Spleen (tissue), 11 donors: ENCODE data around the gene VPS4B. TPM values are rescaled to one million over a fixed set of nuclear protein-coding genes. Genes with fewer than 3 reads are reported as not detected.

ENCODE experiments used
- DNase-seq: peaks from one replicate; pipeline ENCODE4 v3.0.0-alpha.2; 2020
- H3K27ac ChIP-seq, 8 donors: fragments of 200-600 bp; sonication (generic) in 7 of 8; 1 replicate in 4 of 8; 2 replicates in 4 of 8; pipeline versions ENCODE4 v1.5.0 to v1.8.0; 2016 to 2021; ENCODE audit warnings: inconsistent platforms in 4 of 8, mild to moderate bottlenecking in 4 of 8, moderate library complexity in 1 of 8
- H3K27me3 ChIP-seq, 7 donors: fragments of 200-600 bp; sonication (generic) in 6 of 7; replicated peaks in 1 of 7; 1 replicate in 4 of 7; 2 replicates in 3 of 7; pipeline versions ENCODE4 v1.5.0 to v1.8.0; 2016 to 2021; ENCODE audit warnings: inconsistent platforms in 3 of 7, mild to moderate bottlenecking in 1 of 7
- H3K36me3 ChIP-seq, 6 donors: fragments of 200-600 bp; sonication (generic) in 5 of 6; 1 replicate in 4 of 6; 2 replicates in 2 of 6; pipeline versions ENCODE4 v1.5.0 to v1.8.0; 2016 to 2021; ENCODE audit warnings: inconsistent platforms in 2 of 6
- H3K4me1 ChIP-seq, 6 donors: fragments of 200-600 bp; sonication (generic) in 5 of 6; 1 replicate in 3 of 6; 2 replicates in 3 of 6; pipeline versions ENCODE4 v1.5.0 to v1.8.0; 2016 to 2021; ENCODE audit warnings: inconsistent platforms in 3 of 6
- H3K4me3 ChIP-seq, 8 donors: fragments of 200-600 bp; sonication (generic) in 7 of 8; 1 replicate in 4 of 8; 2 replicates in 4 of 8; pipeline versions ENCODE4 v1.5.0 to v1.8.0; 2016 to 2021; ENCODE audit warnings: inconsistent platforms in 4 of 8, mild to moderate bottlenecking in 4 of 8, moderate library complexity in 2 of 8
- H3K9me3 ChIP-seq, 8 donors: fragments of 200-600 bp; sonication (generic) in 7 of 8; 1 replicate in 4 of 8; 2 replicates in 4 of 8; pipeline versions ENCODE4 v1.5.0 to v1.8.0; 2016 to 2021; ENCODE audit warnings: inconsistent platforms in 4 of 8
- CTCF ChIP-seq, 11 experiments: fragments of 200-600 bp in 7 of 11; fragments of 450-650 bp in 4 of 11; sonication (generic) in 4 of 11; IDR thresholded peaks in 8 of 11; conservative IDR thresholded peaks in 3 of 11; 1 replicate in 7 of 11; 2 replicates in 4 of 11; pipeline versions ENCODE4 v1.4.0 to v1.8.0; 2016 to 2021; ENCODE audit warnings: antibody characterized with exemption in 11 of 11, inconsistent platforms in 4 of 11, mild to moderate bottlenecking in 1 of 11
- POLR2A ChIP-seq, 3 donors: fragments of 450-650 bp; IDR thresholded peaks; one replicate each; pipeline ENCODE4 v1.5.1; 2017; ENCODE audit warnings: antibody characterized with exemption in 3 of 3, mild to moderate bottlenecking in 1 of 3
- POLR2AphosphoS5 ChIP-seq, 3 donors: sonication (generic); formaldehyde crosslinking; IDR thresholded peaks; one replicate each; pipeline ENCODE4 v1.5.1; 2017; ENCODE audit warnings: antibody characterized with exemption in 3 of 3
- WGBS, 5 donors: extraction: QIAGEN DNeasy Blood & Tissue Kit in 3 of 5; methylation state at CpG; one replicate each; pipeline versions ENCODE4 v1.1.5 to v1.1.7; 2013 to 2018; 5-methylcytosine and 5-hydroxymethylcytosine counted together
- intact Hi-C: fragments of 100-400 bp; cut with DNase I; formaldehyde crosslinking; loops from one replicate; pipeline ENCODE4 v1.15.0; 2023; ENCODE audit warnings: low total_unique reads
- polyA plus RNA-seq, 3 donors: library from polyadenylated mRNA; stranded (reverse); fragments of 200-250 nt; gene quantifications; one replicate each; pipeline ENCODE4 v1.2.1, GENCODE V29; 2013
- total RNA-seq, 7 donors: library from RNA; depleted of rRNA in 3 of 7; stranded (reverse); fragments of >200 nt in 3 of 7; fragmentation: NEBNext Ultra II Directional in 4 of 7; extraction: Animal tissue kit (Norgen Biotek cat#: 25700) in 4 of 7; gene quantifications; one replicate each; pipeline versions ENCODE4 v1.1.0 to v1.2.1, GENCODE V29; 2016 to 2021
- donor health status: healthy with polysubstance abuse.
- donor health status: DM: no; HTN: no; CAD: no; lungs with moderate emphysema.
- donor health status: DM: no; HTN: no; CAD: no.
- donor health status: Bipolar disorder and iron deficiency.
- donor health status: healthy.
- donor health status: DM: no; HTN: no; CAD: no.
- donor health status: DM: yes; HTN: yes; CAD: no.

VPS4B gene
- total and polyA plus RNA-seq, 10 donors = 11.1 to 69.4 (median 48.0) TPM

DNA sequence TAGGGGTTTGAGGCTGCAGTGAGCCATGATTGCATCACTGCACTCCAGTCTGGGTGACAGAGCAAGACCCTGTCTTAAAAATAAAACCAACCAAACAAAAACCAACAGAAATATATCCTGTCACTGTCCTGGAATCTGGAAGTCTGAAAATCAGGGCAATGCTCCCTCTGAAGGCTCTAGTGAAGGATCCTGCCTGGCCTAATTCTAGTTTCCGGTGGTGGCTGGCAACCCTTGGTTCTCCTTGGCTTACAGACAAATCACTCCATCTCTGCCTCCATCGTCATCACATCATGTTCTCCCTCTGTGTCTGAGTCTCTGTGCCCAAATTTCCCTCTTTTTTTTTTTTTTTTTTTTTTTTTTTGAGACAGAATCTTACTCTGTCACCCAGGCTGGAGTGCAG, 15.9 kb upstream of the VPS4B start:
- Histone ChIP-seq H3K27ac (no peak overlapping the region), H3K4me3 (no peak overlapping the region), H3K4me1 (peaks cover 0 to 14% (median 5%) of the 10 kb centered on the region in 6 donors), H3K9me3 (no peaks in the 10 kb centered on the region), H3K27me3 (no peaks in the 10 kb centered on the region), H3K36me3 (no peaks in the 10 kb centered on the region)
- 73 to 95% (median 86%) methylated on average over 2 of the region's 2 CpGs for WGBS, 5 donors
- no peak for DNase-seq
- intact Hi-C loops = loop anchor here (5.0 to 10.0 kb wide), 2 partner anchors 91 to 313 kb away; no protein-coding TSS in a partner anchor
- TF ChIP-seq POLR2A (IDR thresholded peaks at IDR 0.05) = no peak
- TF ChIP-seq CTCF (IDR thresholded peaks at IDR 0.05 in 8 of 11, conservative IDR thresholded peaks at IDR 0.05 in 3 of 11) = no peak
- no peak for TF ChIP-seq POLR2AphosphoS5 (IDR thresholded peaks at IDR 0.05)

DNA sequence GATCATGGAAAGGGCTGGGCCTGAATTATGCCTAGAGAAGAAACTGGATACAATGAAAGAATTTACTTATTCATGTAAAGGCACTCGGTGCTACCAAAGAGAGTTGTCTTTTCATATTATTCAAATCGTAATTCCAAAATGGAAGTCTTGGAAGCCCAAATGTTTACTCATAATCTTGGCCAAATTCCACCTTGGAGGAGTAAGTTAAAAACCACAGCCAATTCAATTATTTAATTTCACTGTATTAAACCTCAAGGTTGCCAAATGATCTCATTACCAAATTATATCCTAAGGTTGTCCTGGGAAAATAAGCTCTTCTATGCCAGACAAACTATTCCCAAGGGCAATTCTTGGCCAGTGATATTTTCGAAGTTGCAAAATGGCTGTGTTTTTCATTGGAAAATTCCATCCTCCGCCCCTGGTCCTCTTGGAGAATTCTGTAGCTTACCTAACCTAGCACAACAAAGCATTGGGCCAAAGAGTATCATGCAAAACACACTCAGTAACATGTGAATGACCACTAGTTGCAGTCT, 11.1 kb upstream of the VPS4B start:
- Histone ChIP-seq H3K4me1 (no peaks in the 10 kb centered on the region), H3K4me3 (no peak overlapping the region), H3K27me3 (peaks cover 0 to 8% (median 0%) of the 10 kb centered on the region in 7 donors), H3K27ac (no peak overlapping the region), H3K36me3 (no peaks in the 10 kb centered on the region), H3K9me3 (no peaks in the 10 kb centered on the region)
- TF ChIP-seq POLR2AphosphoS5 (IDR thresholded peaks at IDR 0.05) = no peak
- TF ChIP-seq CTCF (IDR thresholded peaks at IDR 0.05 in 8 of 11, conservative IDR thresholded peaks at IDR 0.05 in 3 of 11) = no peak
- no peak for TF ChIP-seq POLR2A (IDR thresholded peaks at IDR 0.05)
- 63 to 87% (median 70%) methylated on average over 4 of the region's 4 CpGs for WGBS, 5 donors
- intact Hi-C loops = loop anchor here (10.0 kb wide), 1 partner anchor 309 kb away; no protein-coding TSS in a partner anchor
- no peak for DNase-seq

DNA sequence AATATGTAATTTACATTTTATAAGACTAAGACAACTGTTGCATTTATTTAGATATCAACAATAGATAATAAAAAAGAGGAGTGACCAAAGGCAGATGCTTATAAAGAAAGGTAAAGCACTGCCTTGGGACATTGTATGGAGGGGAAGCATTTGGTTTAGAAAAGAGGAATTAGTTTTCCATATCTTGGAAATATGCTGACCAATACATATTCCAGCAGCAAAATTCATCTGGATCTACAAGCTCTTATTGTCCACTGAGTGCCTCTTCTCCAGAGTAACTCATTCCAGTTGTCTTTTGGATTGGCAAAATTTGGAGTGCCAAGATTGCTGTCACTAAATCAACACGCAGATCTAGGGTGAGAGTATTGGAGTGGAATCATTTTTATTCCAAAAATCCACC, 8.9 kb upstream of the VPS4B start:
- DNase-seq = no peak
- H3K36me3 ChIP-seq = no peaks in the 10 kb centered on the region
- H3K27me3 ChIP-seq = peaks cover 0 to 8% (median 0%) of the 10 kb centered on the region in 7 donors
- no peaks in the 10 kb centered on the region for H3K9me3 ChIP-seq
- 69 to 92% (median 77%) methylated on average over 1 of the region's 1 CpG for WGBS, 5 donors
- H3K4me1 ChIP-seq = no peaks in the 10 kb centered on the region
- intact Hi-C loops = loop anchor here (10.0 kb wide), 1 partner anchor 306 kb away; no protein-coding TSS in a partner anchor
- TF ChIP-seq POLR2AphosphoS5 (IDR thresholded peaks at IDR 0.05) (no peak), POLR2A (IDR thresholded peaks at IDR 0.05) (no peak), CTCF (IDR thresholded peaks at IDR 0.05 in 8 of 11, conservative IDR thresholded peaks at IDR 0.05 in 3 of 11) (no peak)
- H3K27ac ChIP-seq = no peak overlapping the region
- H3K4me3 ChIP-seq = no peak overlapping the region

GRCh38 chr18:63430526-63430925, 8.2 kb upstream of the VPS4B start:
- no peak for DNase-seq
- 68 to 87% (median 83%) methylated on average over 2 of the region's 2 CpGs for WGBS, 5 donors
- no peaks in the 10 kb centered on the region for H3K9me3 ChIP-seq
- no peak for TF ChIP-seq POLR2A (IDR thresholded peaks at IDR 0.05)
- no peak for TF ChIP-seq CTCF (IDR thresholded peaks at IDR 0.05 in 8 of 11, conservative IDR thresholded peaks at IDR 0.05 in 3 of 11)
- no peak overlapping the region for H3K4me3 ChIP-seq
- intact Hi-C loops = loop anchor here (10.0 kb wide), 1 partner anchor 306 kb away; no protein-coding TSS in a partner anchor
- no peaks in the 10 kb centered on the region for H3K36me3 ChIP-seq
- no peak overlapping the region for H3K27ac ChIP-seq
- H3K4me1 ChIP-seq = no peaks in the 10 kb centered on the region
- H3K27me3 ChIP-seq = peaks cover 0 to 8% (median 0%) of the 10 kb centered on the region in 7 donors
